Gastroesophageal sphincter (tissue), 4 donors: ENCODE data around the gene DLGAP3. TPM values are rescaled to one million over a fixed set of nuclear protein-coding genes. Genes with fewer than 3 reads are reported as not detected.

ENCODE experiments used
- ATAC-seq: fragments of 150-250 bp; one replicate; pipeline ENCODE4 v1.9.1; 2016; ENCODE audit warnings: mild to moderate bottlenecking, moderate library complexity
- H3K27ac ChIP-seq, 4 donors: fragments of 200-600 bp; sonication (generic) in 3 of 4; 1 replicate in 3 of 4; 2 replicates in 1 of 4; pipeline ENCODE4 v1.5.1; 2016 to 2019
- H3K27me3 ChIP-seq: fragments of 200-600 bp; sonication (generic); one replicate; pipeline ENCODE4 v1.5.1; 2019
- H3K36me3 ChIP-seq, 2 donors: fragments of 200-600 bp; sonication (generic); one replicate each; pipeline ENCODE4 v1.5.1; 2019; ENCODE audit warnings: control low read depth in 1 of 2
- H3K4me1 ChIP-seq, 3 donors: fragments of 200-600 bp; sonication (generic); 1 replicate in 2 of 3; 2 replicates in 1 of 3; pipeline ENCODE4 v1.5.1; 2016 to 2019; ENCODE audit warnings: control low read depth in 2 of 3
- H3K4me3 ChIP-seq, 2 donors: fragments of 200-600 bp; sonication (generic); one replicate each; pipeline ENCODE4 v1.5.1; 2019; ENCODE audit warnings: mild to moderate bottlenecking in 1 of 2, moderate library complexity in 1 of 2
- H3K9me3 ChIP-seq, 3 donors: fragments of 200-600 bp; sonication (generic); one replicate each; pipeline ENCODE4 v1.5.1; 2017 to 2019; ENCODE audit warnings: control low read depth in 2 of 3
- EP300 ChIP-seq: sonication (generic); formaldehyde crosslinking; IDR thresholded peaks from one replicate; pipeline ENCODE4 v1.6.1; 2017; ENCODE audit warnings: antibody characterized with exemption, mild to moderate bottlenecking
- POLR2A ChIP-seq, 2 donors: fragments of 450-650 bp; IDR thresholded peaks; one replicate each; pipeline ENCODE4 v1.6.1; 2017; ENCODE audit warnings: antibody characterized with exemption in 2 of 2, mild to moderate bottlenecking in 2 of 2, moderate library complexity in 1 of 2
- POLR2AphosphoS5 ChIP-seq: sonication (generic); formaldehyde crosslinking; IDR thresholded peaks from one replicate; pipeline ENCODE4 v1.6.1; 2017; ENCODE audit warnings: antibody characterized with exemption
- WGBS, 2 donors: methylation state at CpG; one replicate each; pipeline ENCODE4 v1.1.5; 2018; ENCODE audit warnings: low coverage in 1 of 2; 5-methylcytosine and 5-hydroxymethylcytosine counted together
- total RNA-seq, 4 donors: library from RNA; depleted of rRNA; stranded (reverse); fragments of >200 nt; gene quantifications; one replicate each; pipeline ENCODE4 v1.1.0, GENCODE V29; 2016
- TF ChIP-seq, protein P1 (sequence below), 4 experiments: fragments of 200-600 bp in 2 of 4; fragments of 450-650 bp in 2 of 4; sonication (generic) in 1 of 4; IDR thresholded peaks; one replicate each; pipeline ENCODE4 v1.5.1; 2017 to 2019; ENCODE audit warnings: antibody characterized with exemption in 4 of 4, mild to moderate bottlenecking in 2 of 4, moderate library complexity in 2 of 4

Gene DLGAP3
- total RNA-seq, 4 donors from 2014 or later: 0.12 to 0.13 TPM; not detected in 2

DNA sequence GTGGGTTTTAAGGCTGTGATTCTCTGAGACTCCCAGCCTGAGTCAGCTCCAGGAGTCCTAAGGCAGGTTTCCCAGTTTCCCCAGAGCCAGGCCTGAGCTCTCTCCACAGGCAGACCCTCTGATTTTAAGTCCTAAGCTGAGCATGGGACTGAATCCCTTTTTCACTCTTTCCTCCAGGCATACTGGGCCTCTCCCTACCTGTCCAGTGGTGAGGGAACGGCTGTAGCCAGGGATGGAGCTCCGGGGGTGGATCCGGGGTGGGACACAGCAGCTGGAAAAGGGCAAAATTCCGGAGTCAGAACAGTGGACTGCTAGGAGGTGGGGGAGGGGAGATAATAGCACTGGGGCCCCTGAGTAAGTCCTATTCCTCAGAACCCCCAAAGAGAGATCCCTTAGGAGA lies 30.0 kb downstream of the DLGAP3 start:
- H3K4me1 ChIP-seq: peaks cover 0 to 5% (median 0%) of the 10 kb centered on the region in 3 donors
- H3K9me3 ChIP-seq: no peaks in the 10 kb centered on the region
- WGBS, 2 donors: no CpG with 5 or more reads among the region's 4 CpGs
- peaks cover 19% of the 10 kb centered on the region for H3K27me3 ChIP-seq
- no peak overlapping the region for H3K27ac ChIP-seq
- no peak for ATAC-seq
- H3K36me3 ChIP-seq: no peaks in the 10 kb centered on the region
- TF ChIP-seq POLR2AphosphoS5 (no peak), EP300 (no peak), POLR2A (IDR thresholded peaks at IDR 0.05) (no peak)
- TF ChIP-seq, protein P1, sequence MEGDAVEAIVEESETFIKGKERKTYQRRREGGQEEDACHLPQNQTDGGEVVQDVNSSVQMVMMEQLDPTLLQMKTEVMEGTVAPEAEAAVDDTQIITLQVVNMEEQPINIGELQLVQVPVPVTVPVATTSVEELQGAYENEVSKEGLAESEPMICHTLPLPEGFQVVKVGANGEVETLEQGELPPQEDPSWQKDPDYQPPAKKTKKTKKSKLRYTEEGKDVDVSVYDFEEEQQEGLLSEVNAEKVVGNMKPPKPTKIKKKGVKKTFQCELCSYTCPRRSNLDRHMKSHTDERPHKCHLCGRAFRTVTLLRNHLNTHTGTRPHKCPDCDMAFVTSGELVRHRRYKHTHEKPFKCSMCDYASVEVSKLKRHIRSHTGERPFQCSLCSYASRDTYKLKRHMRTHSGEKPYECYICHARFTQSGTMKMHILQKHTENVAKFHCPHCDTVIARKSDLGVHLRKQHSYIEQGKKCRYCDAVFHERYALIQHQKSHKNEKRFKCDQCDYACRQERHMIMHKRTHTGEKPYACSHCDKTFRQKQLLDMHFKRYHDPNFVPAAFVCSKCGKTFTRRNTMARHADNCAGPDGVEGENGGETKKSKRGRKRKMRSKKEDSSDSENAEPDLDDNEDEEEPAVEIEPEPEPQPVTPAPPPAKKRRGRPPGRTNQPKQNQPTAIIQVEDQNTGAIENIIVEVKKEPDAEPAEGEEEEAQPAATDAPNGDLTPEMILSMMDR (IDR thresholded peaks at IDR 0.05): no peak
- no peak overlapping the region for H3K4me3 ChIP-seq

DNA sequence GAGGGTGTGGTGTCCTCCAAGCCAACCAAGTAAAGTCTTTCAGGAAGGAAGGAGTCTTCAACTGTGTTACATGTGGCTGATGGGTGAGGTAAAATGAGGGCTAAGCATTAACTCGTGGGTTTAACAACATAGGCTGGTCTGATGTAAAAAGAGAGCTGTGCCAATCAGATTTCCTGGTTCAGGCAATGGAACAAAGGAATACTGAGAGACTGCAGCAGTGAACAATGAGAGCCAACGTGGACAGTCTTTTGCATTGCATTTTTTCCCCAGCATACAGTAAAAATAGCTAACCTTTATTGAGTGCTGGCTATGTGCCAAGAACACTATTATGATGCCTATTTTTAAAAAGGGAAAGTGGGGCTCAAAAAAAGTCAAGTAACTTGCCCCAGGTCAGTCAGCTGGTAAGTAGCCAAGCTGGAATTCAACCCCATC lies 31.1 kb downstream of the DLGAP3 start:
- Histone ChIP-seq H3K4me1 (peaks cover 0 to 5% (median 0%) of the 10 kb centered on the region in 3 donors), H3K36me3 (no peaks in the 10 kb centered on the region), H3K27me3 (peaks cover 19% of the 10 kb centered on the region), H3K9me3 (peaks cover 0 to under 1% (median 0%) of the 10 kb centered on the region in 3 donors), H3K27ac (no peak overlapping the region), H3K4me3 (no peak overlapping the region)
- TF ChIP-seq EP300 (no peak), POLR2A (IDR thresholded peaks at IDR 0.05) (no peak), POLR2AphosphoS5 (no peak)
- TF ChIP-seq, protein P1 (IDR thresholded peaks at IDR 0.05): no peak
- WGBS, 2 donors: 4 to 14% methylated on average over 2 of the region's 2 CpGs
- ATAC-seq: no peak

DNA sequence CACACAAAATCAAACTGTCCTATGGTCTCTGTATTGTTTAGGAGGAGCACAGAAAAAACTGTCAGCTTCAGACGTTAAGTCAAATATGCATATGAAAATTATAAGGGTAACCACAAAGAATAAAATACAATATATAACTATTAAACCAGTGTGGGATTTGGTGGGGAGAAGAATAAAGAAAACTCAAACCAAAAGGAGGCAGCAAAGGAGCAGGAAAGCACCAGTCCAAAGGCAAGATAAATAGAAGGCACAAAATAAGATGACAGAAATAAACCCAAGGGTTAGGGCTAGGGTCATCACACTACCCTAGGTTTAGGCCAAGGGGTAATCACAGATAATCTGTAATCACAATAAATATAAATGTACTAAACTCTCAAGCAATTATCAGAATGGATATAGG lies 32.8 kb downstream of the DLGAP3 start:
- no peak for TF ChIP-seq POLR2A (IDR thresholded peaks at IDR 0.05)
- TF ChIP-seq POLR2AphosphoS5: no peak
- TF ChIP-seq, protein P1 (IDR thresholded peaks at IDR 0.05): no peak
- TF ChIP-seq EP300: no peak
- peaks cover 0 to 5% (median 0%) of the 10 kb centered on the region in 3 donors for H3K4me1 ChIP-seq
- H3K9me3 ChIP-seq: peaks cover 0 to 14% (median 0%) of the 10 kb centered on the region in 3 donors
- ATAC-seq: no peak
- H3K27ac ChIP-seq: no peak overlapping the region
- 57% methylated on average over 1 of the region's 1 CpG; no CpG with 5 or more reads in 1 of the 2 donors for WGBS, 2 donors
- H3K4me3 ChIP-seq: no peak overlapping the region
- peaks cover 14% of the 10 kb centered on the region for H3K27me3 ChIP-seq
- H3K36me3 ChIP-seq: no peaks in the 10 kb centered on the region

DNA sequence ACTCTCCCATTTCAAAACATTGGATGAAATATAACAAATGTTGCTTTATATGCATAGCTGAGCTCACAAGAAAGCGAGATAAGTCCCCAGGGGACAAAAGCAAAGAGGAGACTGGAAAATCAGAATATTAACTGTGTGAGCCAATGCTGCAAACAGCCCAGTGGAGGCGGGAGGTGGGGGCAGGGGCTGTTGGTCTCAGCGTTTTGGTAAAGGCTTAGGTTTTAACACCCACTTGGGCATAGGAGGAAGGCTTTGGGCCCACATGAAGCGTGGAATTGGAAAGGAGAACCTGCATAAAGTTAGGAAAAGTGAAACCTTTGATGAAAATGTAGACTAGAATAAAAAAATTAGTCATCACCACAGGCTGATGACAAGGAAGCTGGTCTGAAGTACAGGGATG lies 39.7 kb downstream of the DLGAP3 start:
- Histone ChIP-seq H3K36me3 (no peaks in the 10 kb centered on the region), H3K27me3 (peaks cover 44% of the 10 kb centered on the region), H3K9me3 (peaks cover 0 to 20% (median 0%) of the 10 kb centered on the region in 3 donors), H3K4me1 (peaks cover 0 to 14% (median 9%) of the 10 kb centered on the region in 3 donors), H3K4me3 (no peak overlapping the region), H3K27ac (no peak overlapping the region)
- WGBS, 2 donors: 35 to 48% methylated on average over 4 of the region's 4 CpGs
- TF ChIP-seq, protein P1 (IDR thresholded peaks at IDR 0.05): no peak
- no peak for TF ChIP-seq EP300
- no peak for TF ChIP-seq POLR2AphosphoS5
- no peak for TF ChIP-seq POLR2A (IDR thresholded peaks at IDR 0.05)
- no peak for ATAC-seq

DNA sequence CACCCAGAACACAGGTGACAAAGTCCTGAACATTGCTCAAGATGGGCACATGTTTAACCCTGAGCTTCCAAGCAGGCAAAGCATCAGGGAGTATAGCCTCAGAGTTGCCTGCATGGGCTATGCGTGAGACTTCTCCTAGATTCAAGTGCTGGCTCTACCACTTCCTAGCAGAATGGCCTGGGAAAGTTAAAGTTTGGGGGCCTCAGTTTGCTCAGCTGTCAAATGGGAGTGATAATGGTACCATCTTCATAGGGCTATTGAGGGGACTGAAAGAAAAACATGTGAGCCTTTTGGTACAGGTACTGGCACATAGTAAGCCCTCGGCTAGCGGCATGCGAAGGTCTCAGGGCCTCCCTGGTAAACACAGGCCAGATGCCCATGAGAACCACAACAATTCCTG lies 41.9 kb downstream of the DLGAP3 start:
- no peak for TF ChIP-seq POLR2A (IDR thresholded peaks at IDR 0.05)
- TF ChIP-seq EP300: no peak
- no peak for TF ChIP-seq POLR2AphosphoS5
- TF ChIP-seq, protein P1 (IDR thresholded peaks at IDR 0.05): no peak
- 86% methylated on average over 1 of the region's 4 CpGs; no CpG with 5 or more reads in 1 of the 2 donors for WGBS, 2 donors

More for the DNA sequence above, 41.9 kb downstream of the DLGAP3 start:
- Histone ChIP-seq H3K27ac (no peak overlapping the region), H3K27me3 (peaks cover 65% of the 10 kb centered on the region), H3K4me3 (no peak overlapping the region), H3K4me1 (peaks cover 0 to 14% (median 9%) of the 10 kb centered on the region in 3 donors), H3K36me3 (no peaks in the 10 kb centered on the region), H3K9me3 (peaks cover 0 to 15% (median 0%) of the 10 kb centered on the region in 3 donors)
- ATAC-seq: no peak
